ENCODE results near the gene HIVEP2.

HIVEP2 gene

GRCh38 chr6:142887517-142887916, 57.5 kb downstream of the HIVEP2 start:
- no peak for DNase-seq

- DNase-seq: peak; percentile 9
Observed at GRCh38 chr6:142886431-142887170, 58.4 kb downstream of the HIVEP2 start.

DNA sequence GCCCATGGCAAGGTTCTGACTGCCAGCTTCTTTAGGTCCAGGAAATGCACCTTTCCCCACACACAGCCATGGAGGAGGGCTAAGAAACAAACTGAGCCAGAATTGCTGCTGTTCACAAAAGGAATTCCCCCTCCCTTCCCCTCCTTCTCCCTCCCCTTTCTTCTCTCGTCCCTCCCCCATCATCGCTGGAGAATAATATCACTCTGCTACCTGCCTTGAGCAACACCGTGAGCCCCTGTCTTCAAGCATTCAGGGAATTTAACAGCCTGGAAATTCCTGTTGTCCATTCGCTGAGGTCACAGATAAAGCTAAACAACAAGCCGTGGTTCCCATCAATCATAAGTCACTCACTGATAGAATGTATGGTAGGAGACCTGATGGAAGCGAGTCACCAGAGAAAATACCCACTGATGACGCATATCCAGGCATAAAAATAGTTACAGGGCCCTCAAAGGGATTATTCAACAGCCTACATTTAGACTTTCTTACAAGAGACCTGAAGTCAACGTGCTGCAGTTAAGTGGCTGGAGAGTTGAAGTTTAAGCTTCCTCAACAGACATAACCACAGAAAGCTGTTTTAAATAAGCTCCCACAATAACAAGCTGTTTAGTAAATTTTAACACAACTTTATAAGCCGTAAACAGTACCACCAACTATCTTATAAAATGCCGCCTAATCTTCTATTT, 59.7 kb downstream of the HIVEP2 start:
- peak; percentile 76 for DNase-seq

GRCh38 chr6:142884214-142885035, 60.6 kb downstream of the HIVEP2 start:
- DNase-seq: no peak

DNA sequence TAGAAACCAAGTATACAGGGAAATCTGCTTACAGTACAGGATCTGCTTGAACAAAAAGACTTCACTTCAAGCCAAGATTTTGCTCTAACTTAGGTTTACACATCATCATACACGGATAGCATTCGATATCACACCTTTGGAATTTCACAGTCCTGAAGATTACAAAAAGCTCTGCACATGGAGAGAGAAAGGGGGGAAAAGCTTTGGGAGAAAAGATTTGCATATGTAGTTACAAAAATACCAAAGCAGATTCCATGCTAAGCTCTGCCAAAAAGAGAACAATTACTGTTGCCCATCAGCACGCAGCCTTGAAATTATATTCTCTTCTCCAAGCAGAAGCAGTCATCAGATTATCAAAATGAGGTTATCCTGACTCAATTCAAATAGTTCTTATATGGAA, 62.0 kb downstream of the HIVEP2 start:
- DNase-seq: no peak

- DNase-seq: no peak
Observed at GRCh38 chr6:142881761-142882160, 63.2 kb downstream of the HIVEP2 start.

GRCh38 chr6:142881290-142881689, 63.7 kb downstream of the HIVEP2 start:
- no peak for DNase-seq

- no peak for DNase-seq
Observed at GRCh38 chr6:142880201-142880600, 64.8 kb downstream of the HIVEP2 start.

- DNase-seq: no peak
Observed at GRCh38 chr6:142879527-142879926, 65.4 kb downstream of the HIVEP2 start.

- DNase-seq: no peak
Observed at GRCh38 chr6:142879076-142879475, 65.9 kb downstream of the HIVEP2 start.

DNA sequence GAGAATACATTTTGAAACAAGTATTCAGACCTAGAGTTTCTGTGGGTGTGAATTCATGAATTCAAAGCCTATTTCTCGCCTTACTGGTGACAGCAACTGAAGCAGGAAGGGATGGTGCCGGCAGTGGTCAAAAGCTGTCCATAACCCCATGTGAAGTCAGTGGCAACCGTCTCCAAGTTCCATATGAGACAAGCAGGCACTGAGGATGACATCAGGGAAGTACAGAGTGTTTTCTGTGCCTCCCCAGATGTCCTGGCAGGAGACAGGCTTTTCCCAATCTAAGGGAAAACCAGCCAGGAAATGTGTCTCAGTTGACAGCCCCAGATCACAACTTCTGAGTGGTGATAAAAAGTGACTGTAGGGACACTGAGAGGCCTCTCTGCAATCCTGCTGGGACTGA, 66.6 kb downstream of the HIVEP2 start:
- DNase-seq: no peak

DNA sequence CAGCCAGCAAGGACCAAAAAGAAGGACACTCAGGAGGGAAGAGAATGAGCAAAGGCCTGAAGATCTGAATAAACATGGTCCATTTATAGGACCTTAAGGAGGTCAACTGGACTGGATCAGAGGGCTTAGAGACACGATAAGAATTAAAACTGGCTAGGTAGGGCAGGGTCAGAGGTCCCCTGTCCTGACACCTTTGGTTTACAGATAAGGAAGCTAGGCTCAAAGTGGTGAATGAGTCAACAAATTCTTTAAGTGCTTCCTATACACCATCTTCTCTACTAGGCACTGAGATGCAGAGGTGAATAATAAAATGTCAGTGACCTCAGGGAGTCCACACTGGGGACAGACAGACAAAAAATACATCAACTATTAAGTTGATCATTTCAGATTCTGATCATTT, 70.3 kb downstream of the HIVEP2 start:
- DNase-seq: no peak

DNA sequence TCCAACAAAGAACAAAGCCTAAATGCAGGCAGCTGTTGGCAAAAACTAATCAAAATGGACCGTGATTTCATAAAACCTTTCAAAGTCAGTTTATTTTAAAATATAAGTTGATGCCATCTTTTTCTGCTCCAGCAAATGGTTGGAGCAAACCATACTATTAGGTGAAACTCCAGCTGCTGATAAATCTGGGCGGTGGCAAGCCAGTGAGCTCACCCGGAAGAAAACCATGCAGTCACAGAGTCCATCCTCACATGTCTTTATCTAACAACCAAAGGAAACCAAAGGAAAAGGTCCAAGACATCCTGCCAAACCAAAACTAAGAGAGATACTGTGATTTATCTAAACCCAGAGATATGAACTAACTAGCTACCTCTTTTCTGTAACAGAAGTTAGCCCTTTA, 72.6 kb downstream of the HIVEP2 start:
- no peak for DNase-seq

DNA sequence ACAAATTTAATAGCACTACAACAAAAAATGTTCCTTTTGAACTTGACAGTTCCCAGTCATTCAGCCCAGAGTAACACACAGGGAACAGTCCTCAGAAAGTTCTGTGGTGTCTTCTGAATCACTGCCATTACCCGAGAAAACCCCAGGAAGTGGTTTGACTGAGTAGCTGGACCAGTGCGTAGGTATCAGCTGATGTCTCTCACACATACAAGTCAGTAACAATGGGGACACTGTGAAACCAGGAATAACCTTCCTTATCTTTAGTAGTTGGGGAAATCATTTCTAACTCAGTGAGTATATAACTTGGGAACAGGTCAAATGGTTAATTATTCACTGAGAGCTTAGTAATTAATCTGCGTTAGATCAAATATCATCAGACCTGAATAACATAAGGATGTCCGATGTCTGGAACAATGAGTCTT, 73.1 kb downstream of the HIVEP2 start:
- DNase-seq: no peak

GRCh38 chr6:142870787-142871415, 74.1 kb downstream of the HIVEP2 start:
- DNase-seq: no peak

GRCh38 chr6:142868917-142869316, 76.1 kb downstream of the HIVEP2 start:
- no peak for DNase-seq

DNA sequence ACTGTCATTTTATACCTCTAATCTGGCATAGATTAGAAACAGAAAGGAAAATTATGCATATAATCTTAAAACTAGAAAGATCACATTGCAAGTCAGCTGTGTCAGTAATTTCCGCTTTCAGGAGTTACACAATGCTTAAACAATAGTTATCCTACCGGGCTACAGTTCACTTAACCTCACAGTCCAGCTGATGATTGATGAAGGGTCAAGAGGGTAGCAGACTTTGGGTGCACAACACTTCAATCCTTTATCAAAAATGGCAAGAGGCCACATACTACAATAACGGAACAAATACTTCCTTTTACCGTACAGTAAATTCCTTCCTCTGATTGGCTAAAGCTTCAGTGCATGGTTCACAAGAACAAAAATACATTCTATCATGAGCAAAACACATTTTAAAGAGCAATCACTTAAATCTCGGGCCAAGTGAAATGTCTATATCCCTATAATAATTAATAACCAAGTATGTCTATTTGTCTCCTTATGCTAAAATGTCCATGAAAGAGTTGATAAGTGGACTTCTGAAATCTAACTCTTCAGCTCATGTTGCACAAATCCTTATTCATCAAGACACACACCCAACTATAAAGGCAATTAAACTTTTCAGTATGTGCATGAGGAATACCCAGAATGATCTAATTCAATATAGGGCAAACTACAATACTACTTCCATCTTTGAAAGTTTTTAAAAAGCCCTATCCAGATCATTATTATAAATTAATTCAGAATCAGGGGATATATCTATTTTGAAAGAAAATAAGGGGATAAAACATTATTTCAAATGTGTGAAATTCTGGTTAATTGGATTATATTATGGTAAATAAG, 76.8 kb downstream of the HIVEP2 start:
- no peak for DNase-seq

DNA sequence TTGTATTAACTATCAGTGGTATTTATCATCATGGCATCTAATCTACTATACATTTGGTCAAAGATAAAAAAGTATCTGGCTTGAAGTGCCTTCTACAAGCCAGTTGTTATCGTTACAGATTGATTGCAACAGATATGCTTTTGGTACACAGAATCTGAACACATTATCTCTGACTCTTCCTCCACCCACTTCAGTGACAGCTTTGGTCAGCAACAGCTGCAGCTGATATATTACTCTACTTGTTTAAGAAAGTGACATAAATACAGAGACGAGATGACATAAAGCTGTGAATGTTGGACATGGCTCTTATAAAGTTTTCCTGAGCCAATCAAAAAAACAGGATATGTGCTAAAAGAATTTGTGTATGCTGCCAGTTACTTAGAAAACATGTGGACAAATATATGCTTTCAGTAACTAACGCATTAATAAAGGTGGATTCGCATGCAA, 77.6 kb downstream of the HIVEP2 start:
- DNase-seq: no peak

GRCh38 chr6:142863981-142864380, 81.0 kb downstream of the HIVEP2 start:
- DNase-seq: no peak

DNA sequence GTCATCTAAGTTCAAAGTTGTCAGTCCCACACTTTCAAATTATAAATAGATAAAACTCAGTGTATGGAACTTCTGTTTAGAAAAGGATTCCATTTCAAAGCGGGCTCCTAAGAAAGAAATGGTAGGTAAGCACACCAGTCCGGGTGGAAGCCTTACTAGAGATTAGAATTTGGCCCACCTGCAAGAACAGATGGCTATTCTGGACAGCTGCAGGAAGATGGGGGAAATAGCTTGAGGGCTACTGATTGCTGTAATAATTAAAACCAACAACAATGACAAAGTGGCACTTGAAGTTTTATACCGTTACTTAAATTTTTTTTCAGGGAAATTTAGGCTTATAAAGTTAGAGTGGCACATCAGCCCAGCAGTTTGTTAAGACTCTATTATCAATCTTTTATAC, 83.3 kb downstream of the HIVEP2 start:
- no peak for DNase-seq

DNA sequence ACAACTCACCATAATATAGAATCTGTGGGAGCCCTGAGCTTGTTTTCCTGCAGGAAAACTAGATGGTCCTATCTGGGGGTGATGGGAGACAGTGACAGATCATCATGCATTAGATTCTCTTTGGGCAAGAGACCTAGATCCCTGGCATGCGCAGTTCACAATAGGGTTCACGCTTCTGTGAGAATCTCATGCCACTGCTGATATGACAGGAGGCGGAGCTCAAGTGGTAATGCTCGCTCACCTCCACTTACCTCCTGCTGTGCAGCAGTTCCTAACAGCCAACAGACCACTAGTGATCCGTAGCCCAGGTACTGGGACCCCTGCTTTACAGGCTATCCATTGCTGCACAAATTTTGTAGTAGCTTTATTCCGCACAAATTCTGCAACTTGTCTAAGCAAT, 84.5 kb downstream of the HIVEP2 start:
- DNase-seq: no peak
